LNCaP clone FGC (cell line): ENCODE measurements around the gene ALS2.

Experiments
- DNase-seq: peaks from one replicate; pipeline ENCODE4 v3.0.0-alpha.2; 2011; ENCODE audit warnings: low read depth
- H3K4me3 ChIP-seq: 2 replicates; pipeline ENCODE4 v1.5.1; 2011; ENCODE audit warnings: mild to moderate bottlenecking, low read depth, low read length, control low read depth
- CTCF ChIP-seq: IDR thresholded peaks from 2 replicates; pipeline ENCODE4 v1.5.1; 2012; ENCODE audit warnings: mild to moderate bottlenecking; ENCODE audit not compliant: control insufficient read depth, insufficient read depth; ENCODE audit errors: extremely low read depth

The ALS2 gene

GRCh38 chr2:201696151-201696659 lies 84.5 kb downstream of the ALS2 start:
- DNase-seq: no peak
- TF ChIP-seq CTCF: no peak
- H3K4me3 ChIP-seq: no peak overlapping the region

- H3K4me3 ChIP-seq: no peak overlapping the region
- no peak for DNase-seq
- no peak for TF ChIP-seq CTCF
Measured at GRCh38 chr2:201685156-201685555, 95.6 kb downstream of the ALS2 start.

- TF ChIP-seq CTCF: peak; percentile 27; the same call in 1 of the 2 replicates
- no peak overlapping the region for H3K4me3 ChIP-seq
- DNase-seq: no peak
Measured at GRCh38 chr2:201680743-201681142, 100.0 kb downstream of the ALS2 start.

GRCh38 chr2:201678401-201678800 lies 102.3 kb downstream of the ALS2 start:
- DNase-seq: no peak
- no peak for TF ChIP-seq CTCF
- H3K4me3 ChIP-seq: no peak overlapping the region

- DNase-seq: no peak
- TF ChIP-seq CTCF: no peak
- H3K4me3 ChIP-seq: no peak overlapping the region
Measured at GRCh38 chr2:201675454-201675853, 105.3 kb downstream of the ALS2 start.

GRCh38 chr2:201674794-201675193 lies 105.9 kb downstream of the ALS2 start:
- no peak for TF ChIP-seq CTCF
- DNase-seq: no peak

GRCh38 chr2:201674298-201674697 lies 106.4 kb downstream of the ALS2 start:
- no peak overlapping the region for H3K4me3 ChIP-seq
- TF ChIP-seq CTCF: no peak
- DNase-seq: no peak

More at GRCh38 chr2:201674794-201675193, 105.9 kb downstream of the ALS2 start:
- H3K4me3 ChIP-seq: no peak overlapping the region
